ENCODE measurements around the gene AIFM3. TPM values are rescaled to one million over a fixed set of nuclear protein-coding genes. Genes with fewer than 3 reads are reported as not detected.

AIFM3 gene
- total RNA-seq, 4 donors from 2014 or later: 0.11 to 2.0 (median 0.80) TPM

- peaks cover 21 to 25% of the 10 kb centered on the region in 2 donors for H3K4me1 ChIP-seq
- no peaks in the 10 kb centered on the region for H3K9me3 ChIP-seq
- 67 to 77% methylated on average over 10 of the region's 10 CpGs for whole genome bisulfite sequencing, 2 donors
- TF ChIP-seq, protein P1, sequence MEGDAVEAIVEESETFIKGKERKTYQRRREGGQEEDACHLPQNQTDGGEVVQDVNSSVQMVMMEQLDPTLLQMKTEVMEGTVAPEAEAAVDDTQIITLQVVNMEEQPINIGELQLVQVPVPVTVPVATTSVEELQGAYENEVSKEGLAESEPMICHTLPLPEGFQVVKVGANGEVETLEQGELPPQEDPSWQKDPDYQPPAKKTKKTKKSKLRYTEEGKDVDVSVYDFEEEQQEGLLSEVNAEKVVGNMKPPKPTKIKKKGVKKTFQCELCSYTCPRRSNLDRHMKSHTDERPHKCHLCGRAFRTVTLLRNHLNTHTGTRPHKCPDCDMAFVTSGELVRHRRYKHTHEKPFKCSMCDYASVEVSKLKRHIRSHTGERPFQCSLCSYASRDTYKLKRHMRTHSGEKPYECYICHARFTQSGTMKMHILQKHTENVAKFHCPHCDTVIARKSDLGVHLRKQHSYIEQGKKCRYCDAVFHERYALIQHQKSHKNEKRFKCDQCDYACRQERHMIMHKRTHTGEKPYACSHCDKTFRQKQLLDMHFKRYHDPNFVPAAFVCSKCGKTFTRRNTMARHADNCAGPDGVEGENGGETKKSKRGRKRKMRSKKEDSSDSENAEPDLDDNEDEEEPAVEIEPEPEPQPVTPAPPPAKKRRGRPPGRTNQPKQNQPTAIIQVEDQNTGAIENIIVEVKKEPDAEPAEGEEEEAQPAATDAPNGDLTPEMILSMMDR (IDR thresholded peaks at IDR 0.05): no peak
- TF ChIP-seq POLR2A (IDR thresholded peaks at IDR 0.05): no peak
- intact Hi-C loops (cut with DNase I): no loop called here
- peaks cover 0 to 6% of the 10 kb centered on the region in 2 donors for H3K36me3 ChIP-seq
- H3K27me3 ChIP-seq: no peaks in the 10 kb centered on the region
- H3K4me3 ChIP-seq (replicated peaks in 1 of 3): peak overlapping the region; percentile 81 to 94 (median 83)
- peak overlapping the region; percentile 71 to 84 (median 76) for H3K27ac ChIP-seq
- no peak for DNase-seq
Measured at GRCh38 chr22:20980938-20981722, 14.1 kb downstream of the AIFM3 start.

- H3K9me3 ChIP-seq: no peaks in the 10 kb centered on the region
- H3K4me3 ChIP-seq (replicated peaks in 1 of 3): peak within 1 kb of the TSS; percentile 81 to 94 (median 83)
- TF ChIP-seq POLR2A (IDR thresholded peaks at IDR 0.05): peak; percentile 33 to 92
- TF ChIP-seq, protein P1 (IDR thresholded peaks at IDR 0.05): peak in 3 of 6 experiments; percentile 23 to 45 (median 45)
- H3K27ac ChIP-seq: peak within 1 kb of the TSS; percentile 71 to 84 (median 76)
- H3K27me3 ChIP-seq: no peaks in the 10 kb centered on the region
- 1% methylated on average over 13 to 24 of the region's 87 CpGs for WGBS, 2 donors
- DNase-seq: peak; percentile 75 to 79
- peaks cover 0 to 9% of the 10 kb centered on the region in 2 donors for H3K36me3 ChIP-seq
- intact Hi-C loops (cut with DNase I): no loop called here
- peaks cover 21 to 25% of the 10 kb centered on the region in 2 donors for H3K4me1 ChIP-seq
Measured at GRCh38 chr22:20981787-20982562, 14.9 kb downstream of the AIFM3 start, which contains the start of gene LZTR1. LZTR1 (plus strand) TSS chr22:20982297; CDS start chr22:20982372, 75 bp downstream.

- Histone ChIP-seq H3K9me3 (no peaks in the 10 kb centered on the region), H3K27me3 (no peaks in the 10 kb centered on the region), H3K4me3 (replicated peaks in 1 of 3) (peak overlapping the region; percentile 81 to 94 (median 83)), H3K4me1 (peaks cover 21 to 25% of the 10 kb centered on the region in 2 donors), H3K27ac (peak overlapping the region in 2 of 3 donors; percentile 76 to 84), H3K36me3 (peaks cover 3 to 12% of the 10 kb centered on the region in 2 donors)
- WGBS, 2 donors: 1 to 2% methylated on average over 7 to 11 of the region's 12 CpGs
- TF ChIP-seq POLR2A (IDR thresholded peaks at IDR 0.05): no peak
- TF ChIP-seq, protein P1 (IDR thresholded peaks at IDR 0.05): no peak
- no peak for DNase-seq
- intact Hi-C loops (cut with DNase I): no loop called here
Measured at GRCh38 chr22:20982563-20982882, 15.5 kb downstream of the AIFM3 start.

DNA sequence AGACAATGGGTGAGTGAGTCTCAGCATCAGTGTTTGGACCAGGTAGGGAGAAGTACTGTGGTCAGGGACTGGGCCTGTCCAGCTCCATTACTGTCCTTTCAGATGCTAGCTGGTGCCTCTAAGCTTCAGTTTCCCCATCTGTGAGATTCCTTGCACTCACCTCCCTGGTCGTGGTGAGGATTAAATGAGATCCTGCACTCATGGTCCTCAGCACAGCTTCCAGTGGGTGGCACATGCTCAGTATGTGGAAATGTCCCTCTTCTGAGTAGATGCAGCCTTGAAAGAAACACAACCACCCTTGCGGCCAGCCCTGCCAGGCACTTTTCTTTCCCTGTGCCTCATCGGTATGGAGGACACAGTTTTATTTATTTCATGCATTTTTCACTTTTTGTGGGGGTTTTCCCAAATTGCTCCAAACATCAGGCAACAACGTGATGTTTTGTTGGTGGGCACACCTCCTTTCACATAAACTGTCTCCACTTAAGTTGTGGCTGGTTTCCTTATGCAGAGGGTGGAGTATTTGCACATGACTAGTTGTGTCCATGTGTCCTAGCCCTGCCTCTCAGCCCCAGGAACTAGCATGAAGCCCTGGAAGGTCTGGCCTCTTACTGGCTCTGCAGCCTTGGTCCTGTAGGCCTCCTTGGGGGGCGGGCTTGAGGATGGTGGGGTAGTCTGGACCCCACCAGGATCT is 16.2 kb downstream of the AIFM3 start:
- Histone ChIP-seq H3K27me3 (no peaks in the 10 kb centered on the region), H3K27ac (peak overlapping the region in 1 of 3 donors; percentile 84), H3K4me3 (replicated peaks in 1 of 3) (peak overlapping the region in 1 of 3 donors; percentile 81), H3K9me3 (no peaks in the 10 kb centered on the region), H3K36me3 (peaks cover 4 to 14% of the 10 kb centered on the region in 2 donors), H3K4me1 (peaks cover 21 to 25% of the 10 kb centered on the region in 2 donors)
- TF ChIP-seq POLR2A (IDR thresholded peaks at IDR 0.05): no peak
- TF ChIP-seq, protein P1 (IDR thresholded peaks at IDR 0.05): no peak
- DNase-seq: no peak
- intact Hi-C loops (cut with DNase I): no loop called here
- 76 to 89% methylated on average over 5 of the region's 5 CpGs for WGBS, 2 donors

Data from thyroid gland (tissue), 4 donors.